ENCODE results near the gene CEMIP2.

- TF ChIP-seq POLR2AphosphoS5 (IDR thresholded peaks at IDR 0.05; ENCODE audit: low read depth, low read length) (no peak), POLR2A (IDR thresholded peaks at IDR 0.05; ENCODE audit: low read depth, low read length) (no peak), SPI1 (IDR thresholded peaks at IDR 0.05; ENCODE audit: low read depth, low read length) (no peak), TAF1 (IDR thresholded peaks at IDR 0.05; ENCODE audit: low read depth, low read length) (no peak), POU2F2 (IDR thresholded peaks at IDR 0.05; ENCODE audit: low read depth, low read length) (no peak)
These were observed 125.0 kb downstream of the CEMIP2 start for GRCh38 chr9:71643330-71643729.
